HEK293 (cell line): Measurements from ENCODE around the gene ZMPSTE24.
"Not testable (repeated sequence)": the region's sequence is repeated elsewhere in the genome, so short reads cannot be mapped to it uniquely, and the experiment has no call there.

Experiments
- CTCF ChIA-PET: fragments of 350-600 bp; formaldehyde crosslinking; extraction: SDS; loops from one replicate; lab custom pipeline; 2021; ENCODE audit warnings: antibody characterized with exemption; lab: Yijun Ruan, JAX
- POLR2A ChIA-PET: fragments of 300-600 bp; formaldehyde crosslinking; extraction: SDS; loops from one replicate; lab custom pipeline; 2020; ENCODE audit warnings: antibody characterized with exemption, inconsistent platforms; lab: Yijun Ruan, JAX
- H3K27ac ChIP-seq: fragments of 200-500 bp; sonication (Bioruptor generic); 2 replicates; pipeline ENCODE4 v1.5.1; 2014; ENCODE audit warnings: low read depth, low read length, control low read depth, inconsistent platforms; ENCODE audit errors: extremely low read depth
- H3K36me3 ChIP-seq, 2 experiments: fragments of 200-500 bp in 1 of 2; sonication (Bioruptor generic) in 1 of 2; 1 replicate in 1 of 2; 2 replicates in 1 of 2; pipeline ENCODE4 v1.5.1; 2014 to 2017; ENCODE audit warnings: inconsistent platforms in 2 of 2, low read length in 2 of 2; ENCODE audit not compliant: control insufficient read depth in 2 of 2, insufficient read depth in 1 of 2
- H3K4me1 ChIP-seq: fragments of 200-500 bp; sonication (Bioruptor generic); 2 replicates; pipeline ENCODE4 v1.5.1; 2014; ENCODE audit warnings: mild to moderate bottlenecking, low read length, inconsistent platforms; ENCODE audit not compliant: control insufficient read depth, insufficient read depth
- H3K4me3 ChIP-seq: 2 replicates; pipeline ENCODE4 v1.5.1; 2011; ENCODE audit warnings: low read depth, mild to moderate bottlenecking, control low read depth, low read length, moderate library complexity
- H3K9me3 ChIP-seq: fragments of 200-500 bp; sonication (Bioruptor generic); 2 replicates; pipeline ENCODE4 v1.5.1; 2014; ENCODE audit warnings: low read depth, low read length, inconsistent platforms; ENCODE audit not compliant: control insufficient read depth, insufficient read depth
- HOXC10 ChIP-seq: sonication (generic); formaldehyde crosslinking; IDR thresholded peaks from 2 replicates; pipeline ENCODE4 v1.8.1; 2023; ENCODE audit warnings: mild to moderate bottlenecking, missing genetic modification reagents
- KLF8 ChIP-seq: fragments of 450-650 bp; formaldehyde crosslinking; IDR thresholded peaks from 2 replicates; pipeline ENCODE4 v1.5.1; 2016; ENCODE audit warnings: missing biosample characterization, missing genetic modification characterization
- SCRT2 ChIP-seq: fragments of 450-650 bp; formaldehyde crosslinking; IDR thresholded peaks from 2 replicates; pipeline ENCODE4 v1.5.1; 2016; ENCODE audit warnings: missing biosample characterization, missing genetic modification characterization
- SETDB1 ChIP-seq: IDR thresholded peaks from one replicate; pipeline ENCODE4 v1.6.1; 2017; ENCODE audit warnings: mild to moderate bottlenecking, low read length, moderate library complexity, mixed read lengths; ENCODE audit not compliant: insufficient read length
- YY1 ChIP-seq: fragments of 450-650 bp; formaldehyde crosslinking; IDR thresholded peaks from 2 replicates; pipeline ENCODE4 v1.5.1; 2018; ENCODE audit warnings: missing biosample characterization, missing genetic modification characterization
- ZFP69B ChIP-seq: fragments of 450-650 bp; formaldehyde crosslinking; IDR thresholded peaks from 2 replicates; pipeline ENCODE4 v1.5.1; 2016; ENCODE audit warnings: missing biosample characterization, missing genetic modification characterization
- ZNF174 ChIP-seq: fragments of 450-650 bp; formaldehyde crosslinking; IDR thresholded peaks from 2 replicates; pipeline ENCODE4 v1.5.0; 2017; ENCODE audit warnings: missing biosample characterization, mild to moderate bottlenecking, missing genetic modification characterization
- ZNF626 ChIP-seq: fragments of 450-650 bp; sonication (Bioruptor Pico); formaldehyde crosslinking; IDR thresholded peaks from 2 replicates; pipeline ENCODE4 v1.5.1; 2018; ENCODE audit warnings: missing biosample characterization, missing genetic modification characterization, inconsistent platforms

ZMPSTE24 gene

GRCh38 chr1:40339420-40340323, 81.6 kb downstream of the ZMPSTE24 start:
- Histone ChIP-seq H3K27ac (no peak overlapping the region), H3K4me1 (no peaks in the 10 kb centered on the region), H3K4me3 (no peak overlapping the region), H3K36me3 (no peaks in the 10 kb centered on the region), H3K9me3 (no peaks in the 10 kb centered on the region)
- no peak for TF ChIP-seq ZNF174 (tag by site-specific recombination)
- no peak for TF ChIP-seq KLF8
- TF ChIP-seq ZNF626 (tag by site-specific recombination), result no peak
- no peak for TF ChIP-seq HOXC10
- TF ChIP-seq SCRT2, result no peak
- no peak for TF ChIP-seq ZFP69B (tag by site-specific recombination)
- CTCF ChIA-PET, result interaction anchor here (0.5 to 7.1 kb wide), 46 partner anchors 9 to 613 kb away, joined by 3 to 132 read pairs (median 5); no protein-coding TSS in a partner anchor
- POLR2A ChIA-PET, result interaction anchor here (1.5 kb wide), 1 partner anchor 187 kb away, joined by 4 read pairs; no protein-coding TSS in a partner anchor

- no peak overlapping the region for H3K27ac ChIP-seq
- TF ChIP-seq SETDB1 (peak; percentile 74), YY1 (tag by site-specific recombination) (no peak)
- H3K4me3 ChIP-seq, result no peak overlapping the region
- no peaks in the 10 kb centered on the region for H3K36me3 ChIP-seq
- CTCF ChIA-PET, result interaction anchor here (0.6 to 3.1 kb wide), 10 partner anchors 25 to 263 kb away, joined by 3 to 20 read pairs (median 4); partner anchors contain the start of gene COL9A2
- no peaks in the 10 kb centered on the region for H3K9me3 ChIP-seq
- no peaks in the 10 kb centered on the region for H3K4me1 ChIP-seq
- POLR2A ChIA-PET, result interaction anchor here (0.6 to 0.8 kb wide), 3 partner anchors 11 to 380 kb away, joined by 3 to 5 read pairs (median 3); partner anchors contain the start of gene SMAP2
Observed at GRCh38 chr1:40341491-40342380, 83.7 kb downstream of the ZMPSTE24 start.

- H3K4me1 ChIP-seq, H3K27ac ChIP-seq, H3K4me3 ChIP-seq, H3K9me3 ChIP-seq, H3K36me3 ChIP-seq: not testable (repeated sequence)
- CTCF ChIA-PET, result interaction anchor here (0.6 to 3.1 kb wide), 8 partner anchors 26 to 264 kb away, joined by 3 to 20 read pairs (median 4); partner anchors contain the start of gene COL9A2
- POLR2A ChIA-PET, result interaction anchor here (0.6 kb wide), 1 partner anchor 379 kb away, joined by 3 read pairs; no protein-coding TSS in a partner anchor
Observed at GRCh38 chr1:40342381-40342717, 84.3 kb downstream of the ZMPSTE24 start.
